Esophagus muscularis mucosa (tissue), 4 donors: ENCODE results near the gene RBMS3. TPM values are rescaled to one million over a fixed set of nuclear protein-coding genes. Genes with fewer than 3 reads are reported as not detected.
"Not testable (repeated sequence)": the region's sequence is repeated elsewhere in the genome, so short reads cannot be mapped to it uniquely, and the experiment has no call there.

ENCODE experiments used
- DNase-seq: peaks from one replicate; pipeline ENCODE4 v3.0.0-alpha.2; 2017; ENCODE audit errors: extremely low spot score
- H3K27ac ChIP-seq, 4 donors: fragments of 200-600 bp; sonication (generic); replicated peaks in 1 of 4; 1 replicate in 3 of 4; 2 replicates in 1 of 4; pipeline ENCODE4 v1.5.1; 2016 to 2019; ENCODE audit warnings: mild to moderate bottlenecking in 1 of 4
- H3K27me3 ChIP-seq, 4 donors: fragments of 200-600 bp; sonication (generic); one replicate each; pipeline versions ENCODE4 v1.5.1 to v1.6.0; 2016 to 2019
- H3K36me3 ChIP-seq, 4 donors: fragments of 200-600 bp; sonication (generic); one replicate each; pipeline ENCODE4 v1.5.1; 2016 to 2019
- H3K4me1 ChIP-seq, 4 donors: fragments of 200-600 bp; sonication (generic); one replicate each; pipeline ENCODE4 v1.5.1; 2016 to 2019
- H3K4me3 ChIP-seq, 4 donors: fragments of 200-600 bp; sonication (generic); 1 replicate in 2 of 4; 2 replicates in 2 of 4; pipeline ENCODE4 v1.5.1; 2016 to 2019; ENCODE audit warnings: mild to moderate bottlenecking in 4 of 4, moderate library complexity in 1 of 4
- H3K9me3 ChIP-seq, 4 donors: fragments of 200-600 bp; sonication (generic); 1 replicate in 3 of 4; 2 replicates in 1 of 4; pipeline ENCODE4 v1.5.1; 2016 to 2019
- EP300 ChIP-seq: sonication (generic); formaldehyde crosslinking; IDR thresholded peaks from one replicate; pipeline ENCODE4 v1.6.1; 2017; ENCODE audit warnings: antibody characterized with exemption
- POLR2A ChIP-seq: fragments of 450-650 bp; IDR thresholded peaks from one replicate; pipeline ENCODE4 v1.6.1; 2017; ENCODE audit warnings: antibody characterized with exemption, moderate library complexity, mild to moderate bottlenecking, low read depth
- POLR2AphosphoS5 ChIP-seq, 2 donors: sonication (generic); formaldehyde crosslinking; IDR thresholded peaks; one replicate each; pipeline ENCODE4 v1.6.1; 2017; ENCODE audit warnings: antibody characterized with exemption in 2 of 2
- WGBS: methylation state at CpG from one replicate; pipeline ENCODE4 v1.1.5; 2018; 5-methylcytosine and 5-hydroxymethylcytosine counted together
- intact Hi-C: fragments of 100-400 bp; cut with DNase I; formaldehyde crosslinking; loops from one replicate; pipeline ENCODE4 v1.15.1; 2023
- total RNA-seq, 4 donors: library from RNA; depleted of rRNA; stranded (reverse); fragments of >200 nt; gene quantifications; one replicate each; pipeline versions ENCODE4 v1.1.0 to v1.2.1, GENCODE V29; 2016
- TF ChIP-seq, protein P1 (sequence below), 3 experiments: fragments of 200-600 bp in 2 of 3; fragments of 450-650 bp in 1 of 3; sonication (generic) in 2 of 3; IDR thresholded peaks; one replicate each; pipeline ENCODE4 v1.5.1; 2017 to 2019; ENCODE audit warnings: antibody characterized with exemption in 3 of 3, mild to moderate bottlenecking in 2 of 3, moderate library complexity in 1 of 3

The RBMS3 gene
- total RNA-seq, 4 donors from 2014 or later = 53.0 to 81.5 (median 61.2) TPM

DNA sequence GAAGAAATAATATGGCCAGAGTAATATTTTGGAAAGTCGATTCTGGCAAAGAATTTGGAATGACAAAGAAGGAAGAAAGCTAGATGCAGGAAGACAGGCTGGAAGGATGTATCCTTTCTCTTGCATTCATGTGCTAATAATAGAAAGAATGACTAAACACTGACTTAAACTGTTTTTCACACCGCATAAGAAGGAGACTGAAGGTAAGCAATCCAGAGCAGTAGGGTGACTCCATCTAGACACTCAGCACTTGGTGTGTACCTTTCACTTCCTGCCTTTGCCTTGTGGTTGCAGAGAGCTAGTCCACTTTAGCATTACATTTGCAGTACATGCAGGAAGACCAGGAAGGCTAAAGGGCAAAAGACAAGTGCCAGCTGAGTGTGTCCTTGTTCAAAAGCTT is 234.6 kb downstream of the RBMS3 start:
- no peaks in the 10 kb centered on the region for H3K9me3 ChIP-seq
- no peak overlapping the region for H3K27ac ChIP-seq
- no peaks in the 10 kb centered on the region for H3K36me3 ChIP-seq
- peaks cover 32 to 42% (median 38%) of the 10 kb centered on the region in 4 donors for H3K4me1 ChIP-seq
- WGBS = 20% methylated on average over 2 of the region's 2 CpGs
- no peaks in the 10 kb centered on the region for H3K27me3 ChIP-seq
- intact Hi-C loops = no loop called here
- H3K4me3 ChIP-seq = no peak overlapping the region
- DNase-seq = no peak
- TF ChIP-seq EP300 (no peak), POLR2AphosphoS5 (IDR thresholded peaks at IDR 0.05) (no peak), POLR2A (no peak)
- TF ChIP-seq, protein P1, sequence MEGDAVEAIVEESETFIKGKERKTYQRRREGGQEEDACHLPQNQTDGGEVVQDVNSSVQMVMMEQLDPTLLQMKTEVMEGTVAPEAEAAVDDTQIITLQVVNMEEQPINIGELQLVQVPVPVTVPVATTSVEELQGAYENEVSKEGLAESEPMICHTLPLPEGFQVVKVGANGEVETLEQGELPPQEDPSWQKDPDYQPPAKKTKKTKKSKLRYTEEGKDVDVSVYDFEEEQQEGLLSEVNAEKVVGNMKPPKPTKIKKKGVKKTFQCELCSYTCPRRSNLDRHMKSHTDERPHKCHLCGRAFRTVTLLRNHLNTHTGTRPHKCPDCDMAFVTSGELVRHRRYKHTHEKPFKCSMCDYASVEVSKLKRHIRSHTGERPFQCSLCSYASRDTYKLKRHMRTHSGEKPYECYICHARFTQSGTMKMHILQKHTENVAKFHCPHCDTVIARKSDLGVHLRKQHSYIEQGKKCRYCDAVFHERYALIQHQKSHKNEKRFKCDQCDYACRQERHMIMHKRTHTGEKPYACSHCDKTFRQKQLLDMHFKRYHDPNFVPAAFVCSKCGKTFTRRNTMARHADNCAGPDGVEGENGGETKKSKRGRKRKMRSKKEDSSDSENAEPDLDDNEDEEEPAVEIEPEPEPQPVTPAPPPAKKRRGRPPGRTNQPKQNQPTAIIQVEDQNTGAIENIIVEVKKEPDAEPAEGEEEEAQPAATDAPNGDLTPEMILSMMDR (IDR thresholded peaks at IDR 0.05) = no peak

DNA sequence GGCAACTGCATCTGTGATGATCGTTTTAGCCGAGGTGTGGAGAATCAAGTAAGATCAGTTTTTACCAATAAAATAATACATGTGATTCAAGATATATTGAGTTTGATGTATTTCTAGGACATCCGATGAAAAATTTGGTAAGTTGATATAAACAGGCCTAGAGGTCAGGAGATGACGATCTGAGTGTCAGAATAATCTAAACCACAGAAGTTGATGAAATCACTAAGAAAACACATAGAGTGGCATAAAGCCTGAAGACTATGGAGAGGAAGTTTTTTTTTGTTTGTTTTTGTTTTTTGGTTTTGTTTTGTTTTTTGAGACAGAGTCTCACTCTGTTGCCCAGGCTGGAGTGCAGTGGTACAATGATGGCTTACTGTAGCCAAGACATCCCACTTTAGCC is 235.3 kb downstream of the RBMS3 start:
- no peaks in the 10 kb centered on the region for H3K36me3 ChIP-seq
- H3K4me3 ChIP-seq = no peak overlapping the region
- intact Hi-C loops = no loop called here
- TF ChIP-seq EP300 (no peak), POLR2A (no peak), POLR2AphosphoS5 (IDR thresholded peaks at IDR 0.05) (no peak)
- TF ChIP-seq, protein P1 (IDR thresholded peaks at IDR 0.05) = no peak
- H3K27ac ChIP-seq = no peak overlapping the region
- no peaks in the 10 kb centered on the region for H3K9me3 ChIP-seq
- WGBS = 94% methylated on average over 4 of the region's 4 CpGs
- no peak for DNase-seq
- no peaks in the 10 kb centered on the region for H3K27me3 ChIP-seq
- H3K4me1 ChIP-seq = peaks cover 32 to 42% (median 38%) of the 10 kb centered on the region in 4 donors

GRCh38 chr3:29520764-29521163 is 239.9 kb downstream of the RBMS3 start:
- TF ChIP-seq POLR2AphosphoS5 (IDR thresholded peaks at IDR 0.05) = no peak
- TF ChIP-seq, protein P1 (IDR thresholded peaks at IDR 0.05) = no peak
- no peak for TF ChIP-seq POLR2A
- TF ChIP-seq EP300 = no peak
- no peaks in the 10 kb centered on the region for H3K9me3 ChIP-seq
- H3K4me1 ChIP-seq = peaks cover 14 to 36% (median 28%) of the 10 kb centered on the region in 4 donors
- 94% methylated on average over 3 of the region's 3 CpGs for WGBS
- H3K4me3 ChIP-seq = no peak overlapping the region
- intact Hi-C loops = no loop called here
- H3K36me3 ChIP-seq = no peaks in the 10 kb centered on the region
- DNase-seq = no peak
- no peaks in the 10 kb centered on the region for H3K27me3 ChIP-seq
- H3K27ac ChIP-seq = no peak overlapping the region

- H3K4me1 ChIP-seq = peaks cover 16 to 38% (median 28%) of the 10 kb centered on the region in 4 donors
- WGBS = 100% methylated on average over 1 of the region's 1 CpG
- no peak for DNase-seq
- H3K27me3 ChIP-seq = no peaks in the 10 kb centered on the region
- H3K4me3 ChIP-seq = no peak overlapping the region
- H3K9me3 ChIP-seq = no peaks in the 10 kb centered on the region
- H3K36me3 ChIP-seq = no peaks in the 10 kb centered on the region
- intact Hi-C loops = no loop called here
- H3K27ac ChIP-seq = no peak overlapping the region
- TF ChIP-seq EP300 = no peak
- TF ChIP-seq, protein P1 (IDR thresholded peaks at IDR 0.05) = no peak
- TF ChIP-seq POLR2AphosphoS5 (IDR thresholded peaks at IDR 0.05) = no peak
- no peak for TF ChIP-seq POLR2A
Measured at GRCh38 chr3:29521293-29521692, 240.4 kb downstream of the RBMS3 start.

DNA sequence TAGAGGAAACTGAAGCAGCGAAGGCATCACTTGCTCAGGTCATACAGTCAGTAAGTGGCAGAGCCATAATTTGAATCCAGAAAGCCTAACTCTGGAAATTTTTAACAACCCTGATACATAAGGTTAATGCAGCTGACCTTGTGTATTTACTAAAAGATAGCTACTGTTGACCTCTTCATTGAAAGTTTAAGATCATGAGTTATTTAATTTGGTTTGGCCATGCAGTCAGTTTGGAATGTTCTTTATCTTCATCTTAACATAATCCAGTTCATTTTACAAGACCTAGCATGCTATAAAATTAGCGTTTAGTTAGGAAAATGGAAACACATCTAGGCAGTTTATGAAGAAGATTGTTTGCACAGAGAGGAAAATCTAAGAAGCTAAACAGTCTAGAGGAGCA is 240.9 kb downstream of the RBMS3 start:
- intact Hi-C loops = no loop called here
- H3K4me3 ChIP-seq = no peak overlapping the region
- H3K27ac ChIP-seq = no peak overlapping the region

GRCh38 chr3:29524433-29524832 is 243.6 kb downstream of the RBMS3 start:
- peaks cover 27 to 50% (median 35%) of the 10 kb centered on the region in 4 donors for H3K4me1 ChIP-seq
- peak overlapping the region; percentile 34 to 74 (median 54) for H3K27ac ChIP-seq
- H3K36me3 ChIP-seq, H3K4me3 ChIP-seq, intact Hi-C loops, H3K9me3 ChIP-seq, H3K27me3 ChIP-seq, DNase-seq: not testable (repeated sequence)
- 89% methylated on average over 10 of the region's 10 CpGs for WGBS

More for the DNA sequence above, 240.9 kb downstream of the RBMS3 start:
- TF ChIP-seq, protein P1 (IDR thresholded peaks at IDR 0.05) = no peak
- TF ChIP-seq POLR2AphosphoS5 (IDR thresholded peaks at IDR 0.05) (no peak), POLR2A (no peak), EP300 (no peak)
- H3K36me3 ChIP-seq = no peaks in the 10 kb centered on the region
- no peak for DNase-seq
- H3K4me1 ChIP-seq = peaks cover 19 to 41% (median 31%) of the 10 kb centered on the region in 4 donors
- no peaks in the 10 kb centered on the region for H3K27me3 ChIP-seq
- WGBS = 86% methylated on average over 2 of the region's 2 CpGs
- H3K9me3 ChIP-seq = no peaks in the 10 kb centered on the region
